ENCODE data around the gene PLEKHG7.

PLEKHG7 gene

GRCh38 chr12:92707926-92708325 lies 5.1 kb downstream of the PLEKHG7 start:
- H2AFZ ChIP-seq (ENCODE audit: low read length, unreplicated experiment), result no peak overlapping the region
- no peaks in the 10 kb centered on the region for H3K27me3 ChIP-seq (ENCODE audit: insufficient read depth, low read length)
- no peak overlapping the region for H3K27ac ChIP-seq (ENCODE audit: low read depth, low read length)
- H3K79me2 ChIP-seq (ENCODE audit: control insufficient read depth, insufficient read depth, low read length, unreplicated experiment), result no peaks in the 10 kb centered on the region
- H3K4me3 ChIP-seq (ENCODE audit: low read depth, low read length), result no peak overlapping the region
- no peaks in the 10 kb centered on the region for H3K4me1 ChIP-seq (ENCODE audit: control insufficient read depth, insufficient read depth, low read length, unreplicated experiment)
- H3K36me3 ChIP-seq (ENCODE audit: insufficient read depth, low read length), result no peaks in the 10 kb centered on the region

GRCh38 chr12:92715625-92716024 lies 12.8 kb downstream of the PLEKHG7 start:
- Histone ChIP-seq H2AFZ (ENCODE audit: low read length, unreplicated experiment) (no peak overlapping the region), H3K27me3 (ENCODE audit: insufficient read depth, low read length) (no peaks in the 10 kb centered on the region), H3K36me3 (ENCODE audit: insufficient read depth, low read length) (no peaks in the 10 kb centered on the region), H3K27ac (ENCODE audit: low read depth, low read length) (no peak overlapping the region), H3K79me2 (ENCODE audit: control insufficient read depth, insufficient read depth, low read length, unreplicated experiment) (no peaks in the 10 kb centered on the region), H3K4me1 (ENCODE audit: control insufficient read depth, insufficient read depth, low read length, unreplicated experiment) (peaks cover 25% of the 10 kb centered on the region), H3K4me3 (ENCODE audit: low read depth, low read length) (no peak overlapping the region)

- no peaks in the 10 kb centered on the region for H3K79me2 ChIP-seq (ENCODE audit: control insufficient read depth, insufficient read depth, low read length, unreplicated experiment)
- H3K4me3 ChIP-seq (ENCODE audit: low read depth, low read length), result no peak overlapping the region
- H3K4me1 ChIP-seq (ENCODE audit: control insufficient read depth, insufficient read depth, low read length, unreplicated experiment), result peaks cover 25% of the 10 kb centered on the region
- no peaks in the 10 kb centered on the region for H3K36me3 ChIP-seq (ENCODE audit: insufficient read depth, low read length)
- no peaks in the 10 kb centered on the region for H3K27me3 ChIP-seq (ENCODE audit: insufficient read depth, low read length)
- H3K27ac ChIP-seq (ENCODE audit: low read depth, low read length), result no peak overlapping the region
- no peak overlapping the region for H2AFZ ChIP-seq (ENCODE audit: low read length, unreplicated experiment)
These were observed 14.4 kb downstream of the PLEKHG7 start for GRCh38 chr12:92717202-92717601.

- no peak overlapping the region for H2AFZ ChIP-seq (ENCODE audit: low read length, unreplicated experiment)
- no peak overlapping the region for H3K27ac ChIP-seq (ENCODE audit: low read depth, low read length)
- H3K4me3 ChIP-seq (ENCODE audit: low read depth, low read length), result no peak overlapping the region
- no peaks in the 10 kb centered on the region for H3K27me3 ChIP-seq (ENCODE audit: insufficient read depth, low read length)
- peaks cover 25% of the 10 kb centered on the region for H3K4me1 ChIP-seq (ENCODE audit: control insufficient read depth, insufficient read depth, low read length, unreplicated experiment)
- H3K36me3 ChIP-seq (ENCODE audit: insufficient read depth, low read length), result no peaks in the 10 kb centered on the region
- no peaks in the 10 kb centered on the region for H3K79me2 ChIP-seq (ENCODE audit: control insufficient read depth, insufficient read depth, low read length, unreplicated experiment)
These were observed 15.7 kb downstream of the PLEKHG7 start for GRCh38 chr12:92718483-92718990.

GRCh38 chr12:92719674-92720073 lies 16.9 kb downstream of the PLEKHG7 start:
- Histone ChIP-seq H3K27ac (ENCODE audit: low read depth, low read length) (no peak overlapping the region), H3K4me1 (ENCODE audit: control insufficient read depth, insufficient read depth, low read length, unreplicated experiment) (peaks cover 25% of the 10 kb centered on the region), H3K4me3 (ENCODE audit: low read depth, low read length) (no peak overlapping the region), H2AFZ (ENCODE audit: low read length, unreplicated experiment) (no peak overlapping the region), H3K79me2 (ENCODE audit: control insufficient read depth, insufficient read depth, low read length, unreplicated experiment) (no peaks in the 10 kb centered on the region), H3K27me3 (ENCODE audit: insufficient read depth, low read length) (no peaks in the 10 kb centered on the region), H3K36me3 (ENCODE audit: insufficient read depth, low read length) (no peaks in the 10 kb centered on the region)

GRCh38 chr12:92721130-92721529 lies 18.3 kb downstream of the PLEKHG7 start:
- Histone ChIP-seq H2AFZ (ENCODE audit: low read length, unreplicated experiment) (no peak overlapping the region), H3K4me1 (ENCODE audit: control insufficient read depth, insufficient read depth, low read length, unreplicated experiment) (peaks cover 25% of the 10 kb centered on the region), H3K79me2 (ENCODE audit: control insufficient read depth, insufficient read depth, low read length, unreplicated experiment) (no peaks in the 10 kb centered on the region), H3K4me3 (ENCODE audit: low read depth, low read length) (no peak overlapping the region), H3K27ac (ENCODE audit: low read depth, low read length) (no peak overlapping the region), H3K27me3 (ENCODE audit: insufficient read depth, low read length) (no peaks in the 10 kb centered on the region), H3K36me3 (ENCODE audit: insufficient read depth, low read length) (no peaks in the 10 kb centered on the region)

- Histone ChIP-seq H3K27me3 (ENCODE audit: insufficient read depth, low read length) (no peaks in the 10 kb centered on the region), H3K79me2 (ENCODE audit: control insufficient read depth, insufficient read depth, low read length, unreplicated experiment) (no peaks in the 10 kb centered on the region), H3K4me1 (ENCODE audit: control insufficient read depth, insufficient read depth, low read length, unreplicated experiment) (peaks cover 25% of the 10 kb centered on the region), H3K27ac (ENCODE audit: low read depth, low read length) (no peak overlapping the region), H3K4me3 (ENCODE audit: low read depth, low read length) (no peak overlapping the region), H2AFZ (ENCODE audit: low read length, unreplicated experiment) (no peak overlapping the region), H3K36me3 (ENCODE audit: insufficient read depth, low read length) (no peaks in the 10 kb centered on the region)
These were observed 18.9 kb downstream of the PLEKHG7 start for GRCh38 chr12:92721656-92722055.

GRCh38 chr12:92722897-92723296 lies 20.1 kb downstream of the PLEKHG7 start:
- no peak overlapping the region for H2AFZ ChIP-seq (ENCODE audit: low read length, unreplicated experiment)
- H3K4me1 ChIP-seq (ENCODE audit: control insufficient read depth, insufficient read depth, low read length, unreplicated experiment), result peaks cover 21% of the 10 kb centered on the region
- no peaks in the 10 kb centered on the region for H3K27me3 ChIP-seq (ENCODE audit: insufficient read depth, low read length)
- H3K27ac ChIP-seq (ENCODE audit: low read depth, low read length), result no peak overlapping the region
- no peaks in the 10 kb centered on the region for H3K36me3 ChIP-seq (ENCODE audit: insufficient read depth, low read length)
- no peak overlapping the region for H3K4me3 ChIP-seq (ENCODE audit: low read depth, low read length)
- H3K79me2 ChIP-seq (ENCODE audit: control insufficient read depth, insufficient read depth, low read length, unreplicated experiment), result no peaks in the 10 kb centered on the region

- H3K27me3 ChIP-seq (ENCODE audit: insufficient read depth, low read length), result no peaks in the 10 kb centered on the region
- H3K36me3 ChIP-seq (ENCODE audit: insufficient read depth, low read length), result no peaks in the 10 kb centered on the region
- H3K4me3 ChIP-seq (ENCODE audit: low read depth, low read length), result no peak overlapping the region
- H3K79me2 ChIP-seq (ENCODE audit: control insufficient read depth, insufficient read depth, low read length, unreplicated experiment), result no peaks in the 10 kb centered on the region
- H3K27ac ChIP-seq (ENCODE audit: low read depth, low read length), result no peak overlapping the region
- no peak overlapping the region for H2AFZ ChIP-seq (ENCODE audit: low read length, unreplicated experiment)
- no peaks in the 10 kb centered on the region for H3K4me1 ChIP-seq (ENCODE audit: control insufficient read depth, insufficient read depth, low read length, unreplicated experiment)
These were observed 24.1 kb downstream of the PLEKHG7 start for GRCh38 chr12:92726850-92727249.

GRCh38 chr12:92729773-92730305 lies 27.1 kb downstream of the PLEKHG7 start:
- no peak overlapping the region for H3K4me3 ChIP-seq (ENCODE audit: low read depth, low read length)
- H3K36me3 ChIP-seq (ENCODE audit: insufficient read depth, low read length), result no peaks in the 10 kb centered on the region
- H3K79me2 ChIP-seq (ENCODE audit: control insufficient read depth, insufficient read depth, low read length, unreplicated experiment), result no peaks in the 10 kb centered on the region
- peaks cover 5% of the 10 kb centered on the region for H3K4me1 ChIP-seq (ENCODE audit: control insufficient read depth, insufficient read depth, low read length, unreplicated experiment)
- H3K27ac ChIP-seq (ENCODE audit: low read depth, low read length), result no peak overlapping the region
- H3K27me3 ChIP-seq (ENCODE audit: insufficient read depth, low read length), result no peaks in the 10 kb centered on the region
- no peak overlapping the region for H2AFZ ChIP-seq (ENCODE audit: low read length, unreplicated experiment)

GRCh38 chr12:92730758-92731157 lies 28.0 kb downstream of the PLEKHG7 start:
- Histone ChIP-seq H3K27ac (ENCODE audit: low read depth, low read length) (no peak overlapping the region), H3K27me3 (ENCODE audit: insufficient read depth, low read length) (no peaks in the 10 kb centered on the region), H3K4me3 (ENCODE audit: low read depth, low read length) (no peak overlapping the region), H3K36me3 (ENCODE audit: insufficient read depth, low read length) (no peaks in the 10 kb centered on the region), H3K79me2 (ENCODE audit: control insufficient read depth, insufficient read depth, low read length, unreplicated experiment) (no peaks in the 10 kb centered on the region), H3K4me1 (ENCODE audit: control insufficient read depth, insufficient read depth, low read length, unreplicated experiment) (peaks cover 14% of the 10 kb centered on the region), H2AFZ (ENCODE audit: low read length, unreplicated experiment) (no peak overlapping the region)
